ENCODE data around the gene ZNF654. TPM values are rescaled to one million over a fixed set of nuclear protein-coding genes. Genes with fewer than 3 reads are reported as not detected.

Gene ZNF654
- total RNA-seq, 4 donors from 2014 or later: 12.0 to 25.4 (median 13.3) TPM

DNA sequence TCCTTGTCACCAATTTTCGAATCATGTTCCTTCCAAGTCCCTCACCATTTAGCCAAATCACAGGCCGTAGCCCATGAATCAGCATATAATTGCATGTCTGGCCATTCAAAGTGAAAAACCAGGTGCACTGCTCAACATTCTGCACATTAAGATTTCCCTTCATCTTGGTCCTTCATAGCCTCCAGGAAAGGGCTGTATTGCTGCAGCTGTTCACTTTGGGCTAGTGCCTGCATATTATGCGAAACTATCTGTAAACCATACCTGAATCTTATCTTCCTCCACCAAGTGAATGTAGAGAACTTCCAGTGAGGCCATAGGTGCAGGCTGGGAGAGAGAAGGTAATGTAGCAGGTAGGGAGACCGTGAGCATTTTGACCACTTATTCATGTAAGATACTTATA, 18.5 kb upstream of the ZNF654 start:
- H3K9me3 ChIP-seq: no peaks in the 10 kb centered on the region
- H3K36me3 ChIP-seq: no peaks in the 10 kb centered on the region
- 90 to 96% methylated on average over 3 of the region's 4 CpGs for WGBS, 2 donors (ENCODE audit: low coverage in 1 of 2)
- no peak overlapping the region for H3K4me3 ChIP-seq
- H3K27ac ChIP-seq: no peak overlapping the region
- no peaks in the 10 kb centered on the region for H3K4me1 ChIP-seq
- ATAC-seq: no peak
- TF ChIP-seq POLR2AphosphoS5 (IDR thresholded peaks at IDR 0.05): no peak
- TF ChIP-seq, protein P1, sequence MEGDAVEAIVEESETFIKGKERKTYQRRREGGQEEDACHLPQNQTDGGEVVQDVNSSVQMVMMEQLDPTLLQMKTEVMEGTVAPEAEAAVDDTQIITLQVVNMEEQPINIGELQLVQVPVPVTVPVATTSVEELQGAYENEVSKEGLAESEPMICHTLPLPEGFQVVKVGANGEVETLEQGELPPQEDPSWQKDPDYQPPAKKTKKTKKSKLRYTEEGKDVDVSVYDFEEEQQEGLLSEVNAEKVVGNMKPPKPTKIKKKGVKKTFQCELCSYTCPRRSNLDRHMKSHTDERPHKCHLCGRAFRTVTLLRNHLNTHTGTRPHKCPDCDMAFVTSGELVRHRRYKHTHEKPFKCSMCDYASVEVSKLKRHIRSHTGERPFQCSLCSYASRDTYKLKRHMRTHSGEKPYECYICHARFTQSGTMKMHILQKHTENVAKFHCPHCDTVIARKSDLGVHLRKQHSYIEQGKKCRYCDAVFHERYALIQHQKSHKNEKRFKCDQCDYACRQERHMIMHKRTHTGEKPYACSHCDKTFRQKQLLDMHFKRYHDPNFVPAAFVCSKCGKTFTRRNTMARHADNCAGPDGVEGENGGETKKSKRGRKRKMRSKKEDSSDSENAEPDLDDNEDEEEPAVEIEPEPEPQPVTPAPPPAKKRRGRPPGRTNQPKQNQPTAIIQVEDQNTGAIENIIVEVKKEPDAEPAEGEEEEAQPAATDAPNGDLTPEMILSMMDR (IDR thresholded peaks at IDR 0.05): no peak
- no peak for TF ChIP-seq EP300 (IDR thresholded peaks at IDR 0.05)
- H3K27me3 ChIP-seq: no peaks in the 10 kb centered on the region

DNA sequence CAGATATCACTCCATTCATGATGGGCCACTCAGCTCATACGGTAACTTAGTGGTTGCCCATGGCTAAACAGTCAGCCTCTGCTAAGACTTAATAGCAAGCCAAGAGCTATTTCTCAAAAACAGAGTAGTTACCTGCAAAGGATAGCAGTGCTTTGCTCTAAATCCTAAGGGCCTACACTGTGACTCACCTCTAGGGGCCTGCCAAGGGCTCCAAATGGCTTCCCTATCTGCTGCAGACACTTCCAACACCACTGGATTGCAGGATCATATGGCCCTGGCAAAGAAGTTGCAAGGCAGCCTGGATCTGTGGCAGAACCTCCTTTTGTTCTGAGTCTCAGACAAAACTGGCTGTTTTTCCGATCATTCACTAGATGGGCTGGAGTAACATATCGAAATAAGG, 18.1 kb upstream of the ZNF654 start:
- H3K4me1 ChIP-seq: no peaks in the 10 kb centered on the region
- ATAC-seq: no peak
- 78 to 100% methylated on average over 1 to 3 of the region's 3 CpGs for WGBS, 2 donors (ENCODE audit: low coverage in 1 of 2)
- no peak for TF ChIP-seq EP300 (IDR thresholded peaks at IDR 0.05)
- TF ChIP-seq POLR2A (IDR thresholded peaks at IDR 0.05): no peak
- TF ChIP-seq POLR2AphosphoS5 (IDR thresholded peaks at IDR 0.05): no peak
- TF ChIP-seq, protein P1 (IDR thresholded peaks at IDR 0.05): no peak
- H3K27me3 ChIP-seq: no peaks in the 10 kb centered on the region
- H3K9me3 ChIP-seq: no peaks in the 10 kb centered on the region
- H3K4me3 ChIP-seq: no peak overlapping the region
- no peak overlapping the region for H3K27ac ChIP-seq
- no peaks in the 10 kb centered on the region for H3K36me3 ChIP-seq

DNA sequence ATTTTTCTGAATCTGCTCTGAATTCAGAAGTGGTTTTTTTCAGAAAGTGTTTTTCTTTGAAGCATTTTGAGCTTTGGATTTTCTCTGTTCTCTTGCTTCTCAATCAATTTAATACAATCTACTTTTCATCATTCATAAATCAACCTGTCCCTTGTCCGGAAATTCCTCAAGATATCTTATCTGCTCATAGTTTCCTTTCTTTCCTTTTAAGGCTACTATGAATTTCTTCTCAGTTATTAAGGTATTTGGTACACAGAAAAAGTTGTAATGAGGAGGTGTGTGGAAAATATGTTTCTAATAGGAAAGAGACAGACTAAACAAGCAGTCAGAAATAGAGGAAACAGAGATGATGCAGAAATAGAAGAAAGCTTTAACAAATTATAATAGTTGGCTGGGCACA, 14.6 kb upstream of the ZNF654 start:
- Histone ChIP-seq H3K4me3 (no peak overlapping the region), H3K4me1 (no peaks in the 10 kb centered on the region), H3K27me3 (no peaks in the 10 kb centered on the region), H3K36me3 (no peaks in the 10 kb centered on the region), H3K27ac (no peak overlapping the region), H3K9me3 (no peaks in the 10 kb centered on the region)
- no peak for ATAC-seq
- TF ChIP-seq, protein P1 (IDR thresholded peaks at IDR 0.05): no peak
- WGBS, 2 donors (ENCODE audit: low coverage in 1 of 2): 15% methylated on average over 1 of the region's 1 CpG; no CpG with 5 or more reads in 1 of the 2 donors

DNA sequence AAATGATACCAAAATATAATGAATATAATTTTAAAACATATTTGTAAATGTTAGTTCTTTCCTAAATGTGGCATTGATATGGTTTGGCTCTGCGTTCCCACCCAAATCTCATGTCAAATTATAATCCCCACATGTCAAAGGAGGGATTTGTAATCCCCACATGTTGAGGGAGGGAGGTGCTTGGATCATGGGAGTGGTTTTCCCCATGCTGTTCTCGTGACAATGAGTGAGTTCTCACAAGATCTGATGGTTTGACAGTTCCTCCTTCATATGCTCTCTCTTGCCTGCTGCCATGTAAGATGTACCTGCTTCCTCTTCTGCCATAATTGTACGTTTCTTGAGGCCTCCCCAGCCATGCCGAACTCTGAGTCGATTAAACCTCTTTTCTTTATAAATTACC, 12.3 kb upstream of the ZNF654 start:
- no peaks in the 10 kb centered on the region for H3K27me3 ChIP-seq
- no peak for ATAC-seq
- no peaks in the 10 kb centered on the region for H3K4me1 ChIP-seq
- H3K36me3 ChIP-seq: no peaks in the 10 kb centered on the region
- 87 to 90% methylated on average over 4 to 5 of the region's 5 CpGs for WGBS, 2 donors (ENCODE audit: low coverage in 1 of 2)
- no peak for TF ChIP-seq EP300 (IDR thresholded peaks at IDR 0.05)
- no peak for TF ChIP-seq POLR2A (IDR thresholded peaks at IDR 0.05)
- no peaks in the 10 kb centered on the region for H3K9me3 ChIP-seq
- no peak overlapping the region for H3K27ac ChIP-seq
- H3K4me3 ChIP-seq: no peak overlapping the region

DNA sequence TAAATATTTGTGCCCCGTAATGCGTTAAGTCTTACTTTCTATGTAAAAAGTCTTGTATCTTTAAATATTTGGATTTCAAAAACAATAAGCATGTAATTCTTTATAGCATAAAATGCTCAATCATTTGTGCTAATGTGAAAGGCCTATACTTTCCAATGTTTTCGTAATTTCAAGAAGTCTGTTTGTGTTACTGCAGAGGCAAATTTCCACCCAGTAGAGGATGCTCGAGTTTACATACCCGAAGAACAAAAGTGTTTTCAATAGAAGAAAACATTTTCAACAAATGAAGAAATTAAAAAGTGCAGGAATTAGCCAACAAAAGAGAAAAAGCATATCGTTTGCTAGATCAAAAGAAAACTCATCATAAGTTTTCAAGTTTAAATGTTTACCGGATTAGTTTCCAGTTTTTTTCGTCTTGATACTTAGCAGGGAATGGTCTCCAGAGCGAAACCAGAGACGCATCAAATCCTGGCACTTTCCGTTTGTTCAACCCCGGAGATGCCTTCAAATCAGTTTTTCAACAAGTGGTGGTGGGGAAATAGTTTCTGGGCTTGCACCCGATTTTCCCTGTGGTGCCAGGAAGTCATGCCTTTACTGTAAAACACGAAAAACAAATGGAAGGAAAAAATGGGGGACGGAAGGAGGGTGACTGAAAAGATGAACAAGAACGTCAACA, 1.3 kb upstream of the ZNF654 start:
- TF ChIP-seq, protein P1 (IDR thresholded peaks at IDR 0.05): peak in 1 of 4 experiments; percentile 32
- TF ChIP-seq EP300 (IDR thresholded peaks at IDR 0.05): no peak
- Histone ChIP-seq H3K4me1 (peaks cover 7 to 59% (median 17%) of the 10 kb centered on the region in 3 donors), H3K27ac (peak overlapping the region; percentile 96 to 97 (median 96)), H3K36me3 (peaks cover 5 to 29% of the 10 kb centered on the region in 2 donors), H3K4me3 (peak overlapping the region; percentile 85 to 97), H3K27me3 (no peaks in the 10 kb centered on the region), H3K9me3 (no peaks in the 10 kb centered on the region)
- ATAC-seq: no peak
- 2 to 9% methylated on average over 12 to 15 of the region's 16 CpGs for WGBS, 2 donors (ENCODE audit: low coverage in 1 of 2)

All from gastroesophageal sphincter (tissue), 4 donors.